Right ventricle myocardium inferior (tissue), 1 donor: ENCODE results near the gene HBZ. TPM values are rescaled to one million over a fixed set of nuclear protein-coding genes. Genes with fewer than 3 reads are reported as not detected.
A peak's percentile ranks its signal among the peaks of the same experiment; 100 is the strongest.
"Not testable (repeated sequence)": the region's sequence is repeated elsewhere in the genome, so short reads cannot be mapped to it uniquely, and the experiment has no call there.

Source experiments
- ATAC-seq: fragments of 200-7000 bp; cut with Tn5 transposase; one replicate; pipeline ENCODE4 v1.9.1; 2020; ENCODE audit warnings: mild to moderate bottlenecking, moderate library complexity
- DNase-seq: peaks from one replicate; pipeline ENCODE4 v3.0.0; 2021; ENCODE audit errors: missing footprints
- intact Hi-C: fragments of 100-400 bp; cut with DNase I; formaldehyde crosslinking; loops from one replicate; pipeline ENCODE4 v1.11.0; 2022
- total RNA-seq: library from RNA; stranded (reverse); fragmentation: NEBNext Ultra II Directional; extraction: Animal tissue kit (Norgen Biotek cat#: 25700); gene quantifications from one replicate; pipeline ENCODE4 v1.2.1, GENCODE V29; 2021
- donor health status: DM: no; HTN: yes; CAD: no; lungs with severe emphysema.

The HBZ gene
- total RNA-seq, 1 donor from 2014 or later, result not detected

GRCh38 chr16:162271-162991 lies 10.0 kb downstream of the HBZ start:
- DNase-seq (no peak), ATAC-seq (no peak)
- intact Hi-C loops, result no loop called here

- DNase-seq, intact Hi-C loops, ATAC-seq: not testable (repeated sequence)
Measured at GRCh38 chr16:163139-163538, 10.7 kb downstream of the HBZ start.

- peak; percentile 63 for ATAC-seq
- DNase-seq, intact Hi-C loops: not testable (repeated sequence)
Measured at GRCh38 chr16:163696-164095, 11.3 kb downstream of the HBZ start.

- DNase-seq, intact Hi-C loops, ATAC-seq: not testable (repeated sequence)
Measured at GRCh38 chr16:164134-164823, 11.8 kb downstream of the HBZ start.

- no peak for ATAC-seq
- no peak for DNase-seq
- intact Hi-C loops, result no loop called here
Measured at GRCh38 chr16:164827-165538, 12.5 kb downstream of the HBZ start.

GRCh38 chr16:165539-166374 lies 13.3 kb downstream of the HBZ start, which contains the start of gene HBM:
Gene HBM (plus strand): TSS chr16:165978. CDS start chr16:165998, 20 bp downstream.
- intact Hi-C loops, result no loop called here
- ATAC-seq (no peak), DNase-seq (no peak)

GRCh38 chr16:166375-167121 lies 14.1 kb downstream of the HBZ start:
- DNase-seq (no peak), ATAC-seq (no peak)
- intact Hi-C loops, result no loop called here

GRCh38 chr16:167122-167690 lies 14.8 kb downstream of the HBZ start:
- DNase-seq (no peak), ATAC-seq (no peak)
- intact Hi-C loops, result no loop called here

GRCh38 chr16:168424-168823 lies 16.0 kb downstream of the HBZ start:
- intact Hi-C loops, result no loop called here
- ATAC-seq (no peak), DNase-seq (no peak)

GRCh38 chr16:169014-169413 lies 16.6 kb downstream of the HBZ start:
- DNase-seq (no peak), ATAC-seq (no peak)
- intact Hi-C loops, result no loop called here

- intact Hi-C loops, DNase-seq, ATAC-seq: not testable (repeated sequence)
Measured at GRCh38 chr16:170088-170507, 17.7 kb downstream of the HBZ start.

- intact Hi-C loops, result no loop called here
- no peak for ATAC-seq
- DNase-seq, result no peak
Measured at GRCh38 chr16:170788-171187, 18.3 kb downstream of the HBZ start.

- DNase-seq, intact Hi-C loops, ATAC-seq: not testable (repeated sequence)
Measured at GRCh38 chr16:172374-172941, 20.0 kb downstream of the HBZ start, which contains the start of gene HBA2. Gene HBA2 (plus strand): TSS chr16:172876. CDS start chr16:172913, 37 bp downstream.

GRCh38 chr16:173211-173854 lies 20.9 kb downstream of the HBZ start:
- intact Hi-C loops, ATAC-seq, DNase-seq: not testable (repeated sequence)

GRCh38 chr16:173928-174769 lies 21.7 kb downstream of the HBZ start:
- not testable (repeated sequence) for DNase-seq

More at GRCh38 chr16:173928-174769, 21.7 kb downstream of the HBZ start:
- ATAC-seq, intact Hi-C loops: not testable (repeated sequence)
